H9 (cell line): Measurements from ENCODE around the gene TSPAN8. TPM values are rescaled to one million over a fixed set of nuclear protein-coding genes. Genes with fewer than 3 reads are reported as not detected.

ENCODE experiments used
- DNase-seq: peaks from one replicate; pipeline ENCODE4 v3.0.0-alpha.2; 2017
- H2AFZ ChIP-seq: one replicate; pipeline ENCODE4 v1.6.1; 2013; ENCODE audit warnings: mild to moderate bottlenecking, low read length, control low read depth, moderate library complexity
- H2AK5ac ChIP-seq: 2 replicates; pipeline ENCODE4 v1.6.1; 2013; ENCODE audit warnings: low read length, control low read depth, mixed read lengths; ENCODE audit not compliant: insufficient read length
- H2BK120ac ChIP-seq: one replicate; pipeline ENCODE4 v1.6.1; 2013; ENCODE audit warnings: low read depth, mild to moderate bottlenecking, low read length, control low read depth, inconsistent platforms; ENCODE audit not compliant: poor library complexity, severe bottlenecking
- H2BK12ac ChIP-seq: 2 replicates; pipeline ENCODE4 v1.6.1; 2013; ENCODE audit warnings: low read length, control low read depth, mixed read lengths, low read depth; ENCODE audit not compliant: insufficient read length
- H2BK15ac ChIP-seq: 2 replicates; pipeline ENCODE4 v1.6.1; 2013; ENCODE audit warnings: low read depth, low read length, control low read depth
- H2BK20ac ChIP-seq: one replicate; pipeline ENCODE4 v1.6.1; 2013; ENCODE audit warnings: low read depth, mild to moderate bottlenecking, low read length, control low read depth, inconsistent platforms; ENCODE audit not compliant: poor library complexity, severe bottlenecking
- H2BK5ac ChIP-seq: 2 replicates; pipeline ENCODE4 v1.6.1; 2013; ENCODE audit warnings: low read length, control low read depth, mixed read lengths; ENCODE audit not compliant: insufficient read length
- H3K14ac ChIP-seq: 2 replicates; pipeline ENCODE4 v1.6.1; 2013; ENCODE audit warnings: low read length, control low read depth; ENCODE audit not compliant: insufficient read depth
- H3K18ac ChIP-seq: 2 replicates; pipeline ENCODE4 v1.6.1; 2013; ENCODE audit warnings: low read depth, mild to moderate bottlenecking, mixed read lengths, low read length, control low read depth; ENCODE audit not compliant: insufficient read length
- H3K23ac ChIP-seq: 2 replicates; pipeline ENCODE4 v1.6.1; 2013; ENCODE audit warnings: low read length, control low read depth, mixed read lengths, low read depth; ENCODE audit not compliant: insufficient read length
- H3K23me2 ChIP-seq: 2 replicates; pipeline ENCODE4 v1.6.1; 2013; ENCODE audit warnings: low read depth, mild to moderate bottlenecking, mixed read lengths, low read length, control low read depth; ENCODE audit not compliant: insufficient read length, poor library complexity, severe bottlenecking
- H3K27ac ChIP-seq: 2 replicates; pipeline ENCODE4 v1.5.1; 2013; ENCODE audit warnings: low read length, control low read depth, mixed read lengths, low read depth; ENCODE audit not compliant: insufficient read length
- H3K27me3 ChIP-seq: 2 replicates; pipeline ENCODE4 v1.6.1; 2013; ENCODE audit warnings: low read length, control low read depth, inconsistent platforms; ENCODE audit not compliant: insufficient read depth
- H3K4ac ChIP-seq: 2 replicates; pipeline ENCODE4 v1.6.1; 2013; ENCODE audit warnings: low read depth, mild to moderate bottlenecking, control low read depth, inconsistent platforms, low read length, moderate library complexity
- H3K4me1 ChIP-seq: 2 replicates; pipeline ENCODE4 v1.6.1; 2013; ENCODE audit warnings: low read length, control low read depth, inconsistent platforms; ENCODE audit not compliant: insufficient read depth
- H3K4me2 ChIP-seq: 2 replicates; pipeline ENCODE4 v1.6.1; 2013; ENCODE audit warnings: low read length, control low read depth, mixed read lengths; ENCODE audit not compliant: insufficient read length, insufficient read depth
- H3K56ac ChIP-seq: 2 replicates; pipeline ENCODE4 v1.6.1; 2013; ENCODE audit warnings: low read depth, mild to moderate bottlenecking, mixed read lengths, low read length, control low read depth; ENCODE audit not compliant: insufficient read length
- H3K79me1 ChIP-seq: 2 replicates; pipeline ENCODE4 v1.6.1; 2013; ENCODE audit warnings: low read depth, mild to moderate bottlenecking, moderate library complexity, low read length, control low read depth, inconsistent platforms; ENCODE audit not compliant: insufficient read depth, poor library complexity, severe bottlenecking
- H3K79me2 ChIP-seq: 2 replicates; pipeline ENCODE4 v1.6.1; 2013; ENCODE audit warnings: low read length, control low read depth, inconsistent platforms; ENCODE audit not compliant: insufficient read depth
- H3K9ac ChIP-seq: 2 replicates; pipeline ENCODE4 v1.6.1; 2013; ENCODE audit warnings: low read length, control low read depth, mixed read lengths; ENCODE audit not compliant: insufficient read length; ENCODE audit errors: extremely low read depth
- H3K9me3 ChIP-seq: one replicate; pipeline ENCODE4 v1.6.1; 2013; ENCODE audit warnings: low read depth, low read length, inconsistent platforms; ENCODE audit not compliant: control insufficient read depth
- H3T11ph ChIP-seq: one replicate; pipeline ENCODE4 v1.6.1; 2013; ENCODE audit warnings: mild to moderate bottlenecking, low read length, control low read depth, inconsistent platforms
- H4K20me1 ChIP-seq: one replicate; pipeline ENCODE4 v1.6.1; 2013; ENCODE audit not compliant: control insufficient read depth, insufficient read length, insufficient read depth
- H4K5ac ChIP-seq: 2 replicates; pipeline ENCODE4 v1.6.1; 2013; ENCODE audit warnings: low read depth, mild to moderate bottlenecking, mixed read lengths, low read length, control low read depth; ENCODE audit not compliant: insufficient read length
- H4K8ac ChIP-seq: replicated peaks from 2 replicates; pipeline ENCODE4 v1.6.1; 2013; ENCODE audit warnings: low read length, control low read depth, mixed read lengths, low read depth; ENCODE audit not compliant: insufficient read length
- H4K91ac ChIP-seq: 2 replicates; pipeline ENCODE4 v1.6.1; 2013; ENCODE audit warnings: low read depth, mild to moderate bottlenecking, moderate library complexity, mixed read lengths, low read length, control low read depth; ENCODE audit not compliant: insufficient read length
- H3K27ac Mint-ChIP-seq, 3 experiments: 2 replicates in 2 of 3; 3 replicates in 1 of 3; pipeline ENCODE4 v1.8.0; 2020 to 2021; ENCODE audit warnings: mixed read lengths in 3 of 3, mild to moderate bottlenecking in 1 of 3, moderate library complexity in 1 of 3
- H3K27me3 Mint-ChIP-seq: 2 replicates; pipeline ENCODE4 v1.8.0; 2021; ENCODE audit warnings: low read depth, mild to moderate bottlenecking, moderate library complexity, mixed read lengths
- H3K36me3 Mint-ChIP-seq, 3 experiments: 2 replicates in 2 of 3; 3 replicates in 1 of 3; pipeline ENCODE4 v1.8.0; 2020 to 2021; ENCODE audit warnings: low read depth in 3 of 3, mixed read lengths in 3 of 3; ENCODE audit not compliant: insufficient read depth in 1 of 3
- H3K4me1 Mint-ChIP-seq, 2 experiments: 2 replicates each; pipeline ENCODE4 v1.8.0; 2020; ENCODE audit warnings: mixed read lengths in 2 of 2
- H3K4me3 Mint-ChIP-seq, 2 experiments: 2 replicates in 1 of 2; 3 replicates in 1 of 2; pipeline ENCODE4 v1.8.0; 2020 to 2021; ENCODE audit warnings: mild to moderate bottlenecking in 2 of 2, mixed read lengths in 2 of 2, moderate library complexity in 1 of 2
- H3K9me3 Mint-ChIP-seq, 2 experiments: 2 replicates in 1 of 2; 3 replicates in 1 of 2; pipeline ENCODE4 v1.8.0; 2020; ENCODE audit warnings: mild to moderate bottlenecking in 2 of 2, mixed read lengths in 2 of 2, moderate library complexity in 1 of 2
- WGBS: extraction: QIAGEN DNeasy Blood & Tissue Kit; methylation state at CpG from one replicate; pipeline ENCODE4 v1.1.7; 2013; ENCODE audit warnings: missing lambda C conversion rate, low lambda C conversion rate, mixed read lengths; ENCODE audit not compliant: insufficient read length; ENCODE audit errors: extremely low coverage; 5-methylcytosine and 5-hydroxymethylcytosine counted together
- total RNA-seq: library from RNA; stranded (reverse); gene quantifications from 2 replicates; pipeline ENCODE4 v1.2.1, GENCODE V29; 2021
- TF ChIP-seq, protein P1 (sequence below): fragments of 200-600 bp; sonication (generic); conservative IDR thresholded peaks from 3 replicates; pipeline ENCODE4 v1.8.0; 2021; ENCODE audit warnings: antibody characterized with exemption, mild to moderate bottlenecking

TSPAN8 gene
- total RNA-seq, 1 experiment from 2014 or later, result not detected

- no peaks in the 10 kb centered on the region for H3K27me3 Mint-ChIP-seq
- H3K27ac ChIP-seq, result no peak overlapping the region
- H3K9ac ChIP-seq, result no peak overlapping the region
- H3K14ac ChIP-seq, result no peak overlapping the region
- H2AFZ ChIP-seq, result no peak overlapping the region
- no peak overlapping the region for H3K27ac Mint-ChIP-seq
- H3T11ph ChIP-seq, result no peak overlapping the region
- no peak overlapping the region for H3K23ac ChIP-seq
- no peaks in the 10 kb centered on the region for H4K20me1 ChIP-seq
- no peak overlapping the region for H2BK12ac ChIP-seq
- no peaks in the 10 kb centered on the region for H3K9me3 ChIP-seq
- H3K36me3 Mint-ChIP-seq, result peaks cover 18 to 41% (median 29%) of the 10 kb centered on the region in 3 experiments
- peaks cover 27 to 38% of the 10 kb centered on the region in 2 experiments for H3K9me3 Mint-ChIP-seq
- no peaks in the 10 kb centered on the region for H3K23me2 ChIP-seq
- H3K4me1 ChIP-seq, result no peaks in the 10 kb centered on the region
- no peak overlapping the region for H2BK20ac ChIP-seq
- no peak overlapping the region for H2BK120ac ChIP-seq
- H4K5ac ChIP-seq, result no peak overlapping the region
- no peaks in the 10 kb centered on the region for H3K27me3 ChIP-seq
- H3K4me2 ChIP-seq, result no peak overlapping the region
- no peaks in the 10 kb centered on the region for H3K4me1 Mint-ChIP-seq
- H2BK5ac ChIP-seq, result no peak overlapping the region
- H2AK5ac ChIP-seq, result no peak overlapping the region
- no peak overlapping the region for H3K18ac ChIP-seq
- H2BK15ac ChIP-seq, result no peak overlapping the region
- no peak overlapping the region for H4K8ac ChIP-seq
- DNase-seq, result no peak
- no peaks in the 10 kb centered on the region for H3K79me1 ChIP-seq
- no peak overlapping the region for H4K91ac ChIP-seq
- H3K4ac ChIP-seq, result no peak overlapping the region
- H3K79me2 ChIP-seq, result no peaks in the 10 kb centered on the region
- WGBS, result no CpG with 5 or more reads among the region's 1 CpG
- TF ChIP-seq, protein P1, sequence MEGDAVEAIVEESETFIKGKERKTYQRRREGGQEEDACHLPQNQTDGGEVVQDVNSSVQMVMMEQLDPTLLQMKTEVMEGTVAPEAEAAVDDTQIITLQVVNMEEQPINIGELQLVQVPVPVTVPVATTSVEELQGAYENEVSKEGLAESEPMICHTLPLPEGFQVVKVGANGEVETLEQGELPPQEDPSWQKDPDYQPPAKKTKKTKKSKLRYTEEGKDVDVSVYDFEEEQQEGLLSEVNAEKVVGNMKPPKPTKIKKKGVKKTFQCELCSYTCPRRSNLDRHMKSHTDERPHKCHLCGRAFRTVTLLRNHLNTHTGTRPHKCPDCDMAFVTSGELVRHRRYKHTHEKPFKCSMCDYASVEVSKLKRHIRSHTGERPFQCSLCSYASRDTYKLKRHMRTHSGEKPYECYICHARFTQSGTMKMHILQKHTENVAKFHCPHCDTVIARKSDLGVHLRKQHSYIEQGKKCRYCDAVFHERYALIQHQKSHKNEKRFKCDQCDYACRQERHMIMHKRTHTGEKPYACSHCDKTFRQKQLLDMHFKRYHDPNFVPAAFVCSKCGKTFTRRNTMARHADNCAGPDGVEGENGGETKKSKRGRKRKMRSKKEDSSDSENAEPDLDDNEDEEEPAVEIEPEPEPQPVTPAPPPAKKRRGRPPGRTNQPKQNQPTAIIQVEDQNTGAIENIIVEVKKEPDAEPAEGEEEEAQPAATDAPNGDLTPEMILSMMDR, result no peak
- no peak overlapping the region for H3K56ac ChIP-seq
- no peak overlapping the region for H3K4me3 Mint-ChIP-seq
Observed at GRCh38 chr12:71107936-71108335, 49.9 kb downstream of the TSPAN8 start.
